CD4-positive, alpha-beta T cell treated with Interleukin-6 at 100 ng/mL for 8 hours (primary cell): ENCODE measurements around the gene FGGY.
"Not testable (repeated sequence)": the region's sequence is repeated elsewhere in the genome, so short reads cannot be mapped to it uniquely, and the experiment has no call there.

Source experiments
- DNase-seq: peaks from one replicate; pipeline ENCODE4 v3.0.0-alpha.2; 2020; ENCODE audit warnings: mixed read lengths, low spot score

FGGY gene

GRCh38 chr1:59549066-59549837 lies 252.4 kb downstream of the FGGY start:
- no peak for DNase-seq

GRCh38 chr1:59549903-59550302 lies 253.0 kb downstream of the FGGY start:
- DNase-seq: no peak

GRCh38 chr1:59552007-59552406 lies 255.1 kb downstream of the FGGY start:
- DNase-seq: no peak

- no peak for DNase-seq
Observed at GRCh38 chr1:59553371-59553770, 256.5 kb downstream of the FGGY start.

GRCh38 chr1:59554011-59554663 lies 257.2 kb downstream of the FGGY start:
- no peak for DNase-seq

- DNase-seq: no peak
Observed at GRCh38 chr1:59554752-59555151, 257.9 kb downstream of the FGGY start.

- no peak for DNase-seq
Observed at GRCh38 chr1:59556398-59556797, 259.5 kb downstream of the FGGY start.

GRCh38 chr1:59556802-59557548 lies 260.1 kb downstream of the FGGY start:
- no peak for DNase-seq

GRCh38 chr1:59557549-59557885 lies 260.6 kb downstream of the FGGY start:
- no peak for DNase-seq

GRCh38 chr1:59558580-59558979 lies 261.7 kb downstream of the FGGY start:
- DNase-seq: not testable (repeated sequence)

GRCh38 chr1:59560807-59561450 lies 264.0 kb downstream of the FGGY start:
- DNase-seq: no peak

- DNase-seq: no peak
Observed at GRCh38 chr1:59561796-59562195, 264.9 kb downstream of the FGGY start.

GRCh38 chr1:59564192-59564891 lies 267.4 kb downstream of the FGGY start:
- DNase-seq: no peak

- DNase-seq: no peak
Observed at GRCh38 chr1:59565611-59566410, 268.9 kb downstream of the FGGY start.

GRCh38 chr1:59568158-59568935 lies 271.5 kb downstream of the FGGY start:
- DNase-seq: no peak

- DNase-seq: no peak
Observed at GRCh38 chr1:59569198-59569597, 272.3 kb downstream of the FGGY start.

- DNase-seq: peak; percentile 36
Observed at GRCh38 chr1:59570524-59570923, 273.6 kb downstream of the FGGY start.

- no peak for DNase-seq
Observed at GRCh38 chr1:59574085-59574484, 277.2 kb downstream of the FGGY start.

GRCh38 chr1:59577774-59578173 lies 280.9 kb downstream of the FGGY start:
- no peak for DNase-seq

GRCh38 chr1:59579222-59579621 lies 282.3 kb downstream of the FGGY start:
- no peak for DNase-seq
